PFSK-1 (cell line): ENCODE measurements around the gene EWSR1.

Experiments used
- POLR2AphosphoS5 ChIP-seq: IDR thresholded peaks from 2 replicates; pipeline ENCODE4 v1.6.1; 2012; ENCODE audit warnings: low read depth, mild to moderate bottlenecking, control low read depth, low read length, moderate library complexity
- SIN3A ChIP-seq: IDR thresholded peaks from 2 replicates; pipeline ENCODE4 v1.6.1; 2012; ENCODE audit warnings: mild to moderate bottlenecking, low read length, moderate library complexity, borderline replicate concordance; ENCODE audit not compliant: insufficient read depth
- TAF1 ChIP-seq: IDR thresholded peaks from 2 replicates; pipeline ENCODE4 v1.6.1; 2012; ENCODE audit warnings: low read length, control low read depth, borderline replicate concordance; ENCODE audit not compliant: insufficient read depth

GRCh38 chr22:29344137-29344536 lies 76.1 kb downstream of the EWSR1 start:
- TF ChIP-seq SIN3A (no peak), POLR2AphosphoS5 (no peak), TAF1 (no peak)
